IgD-negative memory B cell (primary cell): ENCODE measurements around the gene CENPM. TPM values are rescaled to one million over a fixed set of nuclear protein-coding genes. Genes with fewer than 3 reads are reported as not detected.

Experiments used
- H3K27ac Mint-ChIP-seq, 3 donors: one replicate each; pipeline ENCODE4 v1.8.0; 2020 to 2022; ENCODE audit warnings: mild to moderate bottlenecking in 3 of 3, mixed read lengths in 3 of 3, moderate library complexity in 1 of 3
- H3K27me3 Mint-ChIP-seq: one replicate; pipeline ENCODE4 v1.8.0; 2021; ENCODE audit warnings: mixed read lengths
- H3K36me3 Mint-ChIP-seq: one replicate; pipeline ENCODE4 v1.8.0; 2020; ENCODE audit warnings: mild to moderate bottlenecking, mixed read lengths
- H3K4me1 Mint-ChIP-seq, 3 donors: one replicate each; pipeline ENCODE4 v1.8.0; 2020 to 2022; ENCODE audit warnings: mixed read lengths in 3 of 3, mild to moderate bottlenecking in 1 of 3
- H3K4me3 Mint-ChIP-seq, 4 donors: one replicate each; pipeline ENCODE4 v1.8.0; 2020 to 2022; ENCODE audit warnings: mild to moderate bottlenecking in 4 of 4, mixed read lengths in 4 of 4, moderate library complexity in 3 of 4
- H3K9me3 Mint-ChIP-seq, 3 donors: one replicate each; pipeline ENCODE4 v1.8.0; 2020 to 2021; ENCODE audit warnings: mixed read lengths in 3 of 3, mild to moderate bottlenecking in 1 of 3
- polyA plus RNA-seq: library from polyadenylated mRNA; unstranded; fragments of 300-500 nt; fragmentation: Illumina TruSeq; gene quantifications from one replicate; pipeline ENCODE4 v1.2.3, GENCODE V29; 2021

Gene CENPM
- polyA plus RNA-seq, 1 donor from 2014 or later = 28.7 TPM

GRCh38 chr22:41893591-41894375 is 53.2 kb downstream of the CENPM start:
- Mint-ChIP-seq H3K36me3 (peaks cover 5% of the 10 kb centered on the region), H3K9me3 (no peaks in the 10 kb centered on the region), H3K27ac (no peak overlapping the region), H3K27me3 (no peaks in the 10 kb centered on the region), H3K4me1 (peaks cover 5 to 11% (median 11%) of the 10 kb centered on the region in 3 donors), H3K4me3 (no peak overlapping the region)

- Mint-ChIP-seq H3K4me3 (peak overlapping the region in 1 of 4 donors; percentile 60), H3K9me3 (no peaks in the 10 kb centered on the region), H3K27me3 (no peaks in the 10 kb centered on the region), H3K36me3 (peaks cover 5% of the 10 kb centered on the region), H3K27ac (peak overlapping the region in 1 of 3 donors; percentile 64), H3K4me1 (peaks cover 16 to 22% (median 22%) of the 10 kb centered on the region in 3 donors)
These were observed 54.2 kb downstream of the CENPM start for GRCh38 chr22:41892721-41893120.

- peaks cover 22 to 34% (median 30%) of the 10 kb centered on the region in 3 donors for H3K4me1 Mint-ChIP-seq
- H3K9me3 Mint-ChIP-seq = no peaks in the 10 kb centered on the region
- H3K27ac Mint-ChIP-seq = no peak overlapping the region
- no peak overlapping the region for H3K4me3 Mint-ChIP-seq
- H3K36me3 Mint-ChIP-seq = peaks cover 5% of the 10 kb centered on the region
- H3K27me3 Mint-ChIP-seq = no peaks in the 10 kb centered on the region
These were observed 55.5 kb downstream of the CENPM start for GRCh38 chr22:41891407-41891806.

Other genes starting within 250 kb of the CENPM start
- gene MEI1, start 247.6 kb downstream of the CENPM start, polyA plus RNA-seq = 105 TPM
- gene CCDC134, start 146.5 kb downstream of the CENPM start, polyA plus RNA-seq = 6.1 TPM
- 59.8 TPM for gene SREBF2, start 114.0 kb downstream of the CENPM start, polyA plus RNA-seq
- 1.7 TPM for gene SHISA8, start 32.1 kb downstream of the CENPM start, polyA plus RNA-seq
- gene TNFRSF13C, start 20.3 kb downstream of the CENPM start, polyA plus RNA-seq = 80.6 TPM
- 0.05 TPM for gene SEPTIN3, start 22.3 kb upstream of the CENPM start, polyA plus RNA-seq
- gene WBP2NL, start 51.6 kb upstream of the CENPM start, polyA plus RNA-seq = 1.3 TPM
- 14.4 TPM for gene NAGA, start 123.7 kb upstream of the CENPM start, polyA plus RNA-seq
- gene PHETA2, start 127.1 kb upstream of the CENPM start, polyA plus RNA-seq = 1.6 TPM
- gene SMDT1, start 132.5 kb upstream of the CENPM start, polyA plus RNA-seq = 248 TPM
- gene NDUFA6, start 143.6 kb upstream of the CENPM start, polyA plus RNA-seq = 121 TPM
- gene CYP2D6, start 183.7 kb upstream of the CENPM start, polyA plus RNA-seq = not detected